PC-9 (cell line): Measurements from ENCODE around the gene CDK9.

ENCODE experiments used
- CTCF ChIP-seq: fragments of 200-600 bp; sonication (generic); conservative IDR thresholded peaks from 2 replicates; pipeline ENCODE4 v1.6.1; 2017; ENCODE audit warnings: mixed run types, antibody characterized with exemption, mild to moderate bottlenecking, moderate library complexity
- EZH2 ChIP-seq: fragments of 200-600 bp; sonication (generic); IDR thresholded peaks from 2 replicates; pipeline ENCODE4 v1.8.0; 2017; ENCODE audit warnings: antibody characterized with exemption, low read depth

GRCh38 chr9:127817881-127818434, 32.1 kb downstream of the CDK9 start:
- TF ChIP-seq CTCF (no peak), EZH2 (no peak)
